Measurements from ENCODE around the gene SLC39A1. TPM values are rescaled to one million over a fixed set of nuclear protein-coding genes. Genes with fewer than 3 reads are reported as not detected.
A peak's percentile ranks its signal among the peaks of the same experiment; 100 is the strongest.

Gene SLC39A1
- total and polyA plus RNA-seq, 2 of the 8 experiments (the other 6 are each of a cell fraction or from before 2014, with no cell fraction given) = 238 to 337 TPM

DNA sequence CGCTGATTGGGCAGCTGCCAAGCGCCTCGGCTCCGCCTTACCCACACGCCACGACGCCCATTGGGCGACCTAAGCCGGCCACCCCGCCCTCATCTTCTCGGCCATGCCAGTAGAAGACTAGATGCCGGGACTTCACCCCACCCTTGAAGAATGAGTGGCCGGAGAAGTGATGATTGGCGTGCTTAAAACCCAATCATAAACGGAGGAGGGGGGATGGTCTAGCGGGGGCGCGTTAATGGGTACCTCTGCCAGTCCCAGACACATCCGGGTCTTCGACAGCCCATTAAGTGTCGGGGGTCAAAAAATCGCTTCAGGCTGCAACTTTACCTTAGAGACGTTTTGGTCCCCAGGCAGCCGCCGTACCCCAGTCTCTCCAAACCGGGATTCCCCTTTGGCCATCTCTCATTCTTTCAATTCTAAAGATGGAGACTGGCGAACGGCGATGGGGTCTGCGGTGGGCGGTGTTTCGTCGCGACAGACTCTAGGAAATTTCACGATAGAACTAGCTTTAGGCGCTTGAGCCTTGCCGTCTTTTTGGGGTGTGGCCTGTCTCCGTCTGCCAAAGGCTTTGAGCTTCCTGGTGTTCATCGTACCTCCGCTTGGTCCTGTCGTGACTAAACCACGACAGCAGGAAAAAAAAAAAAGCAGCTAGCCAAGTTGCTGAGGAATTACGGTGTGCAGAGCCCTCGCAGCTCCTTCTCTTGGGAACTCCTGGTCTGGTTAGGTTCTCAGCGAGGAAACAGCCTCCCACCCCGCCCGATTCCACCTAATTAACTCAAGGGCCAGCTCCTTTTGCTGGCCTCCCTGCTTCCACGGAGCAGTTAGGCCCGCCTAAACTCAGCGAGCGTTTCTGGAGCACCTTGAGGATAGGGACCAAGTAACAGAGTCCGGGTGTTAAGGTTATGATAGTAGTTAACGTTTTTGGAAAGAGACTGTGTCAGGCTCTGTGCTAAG, 40.1 kb downstream of the SLC39A1 start, which contains the start of gene GATAD2B (continued):
- TF ChIP-seq BCL11A (IDR thresholded peaks at IDR 0.05; ENCODE audit: low read depth in 2 of 2, low read length in 2 of 2) (no peak), SP1 (IDR thresholded peaks at IDR 0.05; ENCODE audit: low read depth, low read length) (peak; percentile 99), EZH2 (IDR thresholded peaks at IDR 0.05; ENCODE audit: low read depth, low read length, severe bottlenecking) (no peak)
- TF ChIP-seq, protein P1, sequence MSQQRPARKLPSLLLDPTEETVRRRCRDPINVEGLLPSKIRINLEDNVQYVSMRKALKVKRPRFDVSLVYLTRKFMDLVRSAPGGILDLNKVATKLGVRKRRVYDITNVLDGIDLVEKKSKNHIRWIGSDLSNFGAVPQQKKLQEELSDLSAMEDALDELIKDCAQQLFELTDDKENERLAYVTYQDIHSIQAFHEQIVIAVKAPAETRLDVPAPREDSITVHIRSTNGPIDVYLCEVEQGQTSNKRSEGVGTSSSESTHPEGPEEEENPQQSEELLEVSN (IDR thresholded peaks at IDR 0.05) = peak; percentile 54; the same call in 1 of the 2 replicates
